Fibroblast of lung (primary cell): ENCODE measurements around the gene MYL10.

Experiments used
- CTCF ChIP-seq, 2 donors: IDR thresholded peaks in 1 of 2; conservative IDR thresholded peaks in 1 of 2; 1 replicate in 1 of 2; 2 replicates in 1 of 2; pipeline ENCODE4 v1.5.1; 2011 to 2012; ENCODE audit warnings: low read length in 2 of 2, control low read depth in 1 of 2, inconsistent platforms in 1 of 2, low read depth in 1 of 2, mild to moderate bottlenecking in 1 of 2
- EZH2 ChIP-seq: IDR thresholded peaks from 2 replicates; pipeline ENCODE4 v1.5.1; 2012; ENCODE audit warnings: low read length, control low read depth, mild to moderate bottlenecking; ENCODE audit errors: missing control alignments

- TF ChIP-seq CTCF (conservative IDR thresholded peaks at IDR 0.05 in 1 of 2, IDR thresholded peaks at IDR 0.05 in 1 of 2; ENCODE audit: low read depth in 1 of 2, low read length in 2 of 2) (no peak), EZH2 (no peak)
Measured at GRCh38 chr7:101677797-101678479, 48.8 kb upstream of the MYL10 start.
